CD4-positive, alpha-beta T cell (primary cell): ENCODE measurements around the gene TTLL8. TPM values are rescaled to one million over a fixed set of nuclear protein-coding genes. Genes with fewer than 3 reads are reported as not detected.

Experiments used
- ATAC-seq: fragments of 200-7000 bp; cut with Tn5 transposase; one replicate; pipeline ENCODE4 v1.10.0; 2022; ENCODE audit warnings: mild to moderate bottlenecking; ENCODE audit not compliant: poor library complexity
- CTCF ChIA-PET: fragments of 350-600 bp; sonication (Branson Sonifier 250); formaldehyde crosslinking; loops from one replicate; lab custom pipeline; 2021; ENCODE audit warnings: antibody characterized with exemption, inconsistent platforms; lab: Charles Lee
- POLR2A ChIA-PET: fragments of 350-600 bp; sonication (Branson Sonifier 250); formaldehyde crosslinking; loops from one replicate; lab custom pipeline; 2021; ENCODE audit warnings: antibody characterized with exemption, inconsistent platforms; lab: Charles Lee
- DNase-seq, 14 experiments: peaks; one replicate each; pipeline ENCODE4 v3.0.0-alpha.2; 2013 to 2020; ENCODE audit warnings: mixed read lengths in 2 of 14
- H3K27ac ChIP-seq, 2 donors: one replicate each; pipeline versions ENCODE4 v1.5.1 to v1.7.0; 2013; ENCODE audit warnings: low read length in 2 of 2, low read depth in 1 of 2, mild to moderate bottlenecking in 1 of 2
- H3K27me3 ChIP-seq, 2 experiments: 1 replicate in 1 of 2; 2 replicates in 1 of 2; pipeline versions ENCODE4 v1.6.1 to v1.7.0; 2013; ENCODE audit warnings: low read length in 2 of 2, control low read depth in 1 of 2, mild to moderate bottlenecking in 1 of 2, moderate library complexity in 1 of 2; ENCODE audit not compliant: insufficient read depth in 2 of 2, control insufficient read depth in 1 of 2
- H3K36me3 ChIP-seq: one replicate; pipeline ENCODE4 v1.6.1; 2013; ENCODE audit warnings: low read length, control low read depth; ENCODE audit not compliant: insufficient read depth
- H3K4me1 ChIP-seq: one replicate; pipeline ENCODE4 v1.6.1; 2013; ENCODE audit warnings: low read length, control low read depth; ENCODE audit not compliant: insufficient read depth
- H3K4me3 ChIP-seq: one replicate; pipeline ENCODE4 v1.5.1; 2013; ENCODE audit warnings: mild to moderate bottlenecking, low read length, moderate library complexity
- H3K9me3 ChIP-seq, 2 experiments: 1 replicate in 1 of 2; 2 replicates in 1 of 2; pipeline versions ENCODE4 v1.6.1 to v1.7.0; 2013; ENCODE audit warnings: low read length in 2 of 2, mild to moderate bottlenecking in 2 of 2, control low read depth in 1 of 2, moderate library complexity in 1 of 2; ENCODE audit not compliant: control insufficient read depth in 1 of 2, insufficient read depth in 1 of 2
- H3K27ac Mint-ChIP-seq: one replicate; pipeline ENCODE4 v1.8.0; 2020; ENCODE audit warnings: mixed read lengths
- H3K27me3 Mint-ChIP-seq: one replicate; pipeline ENCODE4 v1.8.0; 2021; ENCODE audit warnings: mixed read lengths
- H3K36me3 Mint-ChIP-seq: one replicate; pipeline ENCODE4 v1.8.0; 2021; ENCODE audit warnings: low read depth, mixed read lengths
- H3K4me1 Mint-ChIP-seq: one replicate; pipeline ENCODE4 v1.8.0; 2021; ENCODE audit warnings: low read depth, mixed read lengths
- H3K4me3 Mint-ChIP-seq: one replicate; pipeline ENCODE4 v1.8.0; 2020; ENCODE audit warnings: mild to moderate bottlenecking, mixed read lengths
- H3K9me3 Mint-ChIP-seq: one replicate; pipeline ENCODE4 v1.8.0; 2020; ENCODE audit warnings: mixed read lengths
- CTCF ChIP-seq: fragments of 200-600 bp; IDR thresholded peaks from one replicate; pipeline ENCODE4 v1.8.0; 2022; ENCODE audit warnings: antibody characterized with exemption, mild to moderate bottlenecking
- intact Hi-C, 2 experiments: fragments of 100-400 bp; cut with DNase I in 1 of 2; cut with micrococcal nuclease in 1 of 2; formaldehyde crosslinking; loops; one replicate each; pipeline versions ENCODE4 v1.15.1 to v1.9.0; 2023 to 2025; cut with DNase I, micrococcal nuclease
- total RNA-seq, 174 experiments: library from RNA in 2 of 174; stranded (reverse) in 2 of 174; gene quantifications; one replicate each; pipeline ENCODE4 v1.2.3 and lab custom pipeline; 2021 to 2026

TTLL8 gene
- total RNA-seq, 2 experiments from 2014 or later = not detected

GRCh38 chr22:50090412-50090714 is 32.3 kb upstream of the TTLL8 start:
- ATAC-seq = no peak
- POLR2A ChIA-PET = no interaction called here
- Mint-ChIP-seq H3K4me3 (no peak overlapping the region), H3K9me3 (no peaks in the 10 kb centered on the region), H3K27me3 (peaks cover 6% of the 10 kb centered on the region), H3K27ac (no peak overlapping the region), H3K36me3 (no peaks in the 10 kb centered on the region), H3K4me1 (no peaks in the 10 kb centered on the region)
- CTCF ChIA-PET = no interaction called here
- H3K4me1 ChIP-seq = no peaks in the 10 kb centered on the region
- peaks cover 0 to 20% of the 10 kb centered on the region in 2 experiments for H3K9me3 ChIP-seq
- intact Hi-C loops = no loop called here
- DNase-seq = no peak
- no peak overlapping the region for H3K4me3 ChIP-seq
- no peak overlapping the region for H3K27ac ChIP-seq
- peaks cover 2 to 5% of the 10 kb centered on the region in 2 experiments for H3K27me3 ChIP-seq
- no peak for TF ChIP-seq CTCF
- no peaks in the 10 kb centered on the region for H3K36me3 ChIP-seq

GRCh38 chr22:50089682-50090411 is 31.7 kb upstream of the TTLL8 start, which contains the start of gene MOV10L1:
MOV10L1 (plus strand) TSS chr22:50090006; CDS start chr22:50090089, 83 bp downstream.
- Histone ChIP-seq H3K4me1 (no peaks in the 10 kb centered on the region), H3K27ac (no peak within 1 kb of the TSS), H3K36me3 (no peaks in the 10 kb centered on the region), H3K27me3 (peaks cover under 1 to 5% of the 10 kb centered on the region in 2 experiments), H3K4me3 (no peak within 1 kb of the TSS), H3K9me3 (peaks cover 0 to 20% of the 10 kb centered on the region in 2 experiments)
- H3K27ac Mint-ChIP-seq = no peak within 1 kb of the TSS
- ATAC-seq (no peak), DNase-seq (peak in 4 of 14 experiments; percentile 17 to 61 (median 28))
- no peaks in the 10 kb centered on the region for H3K36me3 Mint-ChIP-seq
- intact Hi-C loops = no loop called here
- CTCF ChIA-PET = no interaction called here
- no peak for TF ChIP-seq CTCF
- H3K4me3 Mint-ChIP-seq = no peak within 1 kb of the TSS
- no peaks in the 10 kb centered on the region for H3K4me1 Mint-ChIP-seq
- H3K9me3 Mint-ChIP-seq = no peaks in the 10 kb centered on the region
- POLR2A ChIA-PET = no interaction called here
- H3K27me3 Mint-ChIP-seq = peaks cover 11% of the 10 kb centered on the region

- Histone ChIP-seq H3K9me3 (peaks cover 0 to 20% of the 10 kb centered on the region in 2 experiments), H3K4me3 (no peak overlapping the region), H3K27ac (no peak overlapping the region), H3K4me1 (no peaks in the 10 kb centered on the region), H3K27me3 (peaks cover 6 to 9% of the 10 kb centered on the region in 2 experiments), H3K36me3 (no peaks in the 10 kb centered on the region)
- no peak for DNase-seq
- no peak for ATAC-seq
- Mint-ChIP-seq H3K36me3 (no peaks in the 10 kb centered on the region), H3K27me3 (peaks cover 13% of the 10 kb centered on the region), H3K4me3 (no peak overlapping the region), H3K4me1 (no peaks in the 10 kb centered on the region), H3K27ac (no peak overlapping the region), H3K9me3 (no peaks in the 10 kb centered on the region)
- intact Hi-C loops = no loop called here
- TF ChIP-seq CTCF = no peak
- ChIA-PET CTCF (no interaction called here), POLR2A (no interaction called here)
Observed at GRCh38 chr22:50089231-50089630, 31.1 kb upstream of the TTLL8 start.
